MM.1S (cell line): Measurements from ENCODE around the gene NR5A2.

Experiments used
- DNase-seq: peaks from one replicate; pipeline ENCODE4 v3.0.0-alpha.2; 2015
- H2AFZ ChIP-seq: fragments of 300-600 bp; sonication (generic); 2 replicates; pipeline ENCODE4 v1.6.0; 2016; ENCODE audit warnings: antibody characterized with exemption, low read length
- H3F3A ChIP-seq: fragments of 300-600 bp; sonication (generic); 2 replicates; pipeline ENCODE4 v1.6.1; 2016; ENCODE audit warnings: mild to moderate bottlenecking, antibody characterized with exemption, low read length, moderate library complexity, mixed read lengths; ENCODE audit not compliant: insufficient read depth
- H3K27ac ChIP-seq: fragments of 300-600 bp; sonication (generic); 2 replicates; pipeline ENCODE4 v1.5.1; 2016; ENCODE audit warnings: mild to moderate bottlenecking, low read length
- H3K27me3 ChIP-seq: fragments of 300-600 bp; sonication (generic); replicated peaks from 2 replicates; pipeline ENCODE4 v1.6.0; 2016; ENCODE audit warnings: low read length; ENCODE audit not compliant: insufficient read depth
- H3K36me3 ChIP-seq: fragments of 300-600 bp; sonication (generic); replicated peaks from 2 replicates; pipeline ENCODE4 v1.6.1; 2016; ENCODE audit warnings: mild to moderate bottlenecking, low read length, mixed read lengths; ENCODE audit not compliant: insufficient read depth
- H3K4me1 ChIP-seq: fragments of 300-600 bp; sonication (generic); 2 replicates; pipeline ENCODE4 v1.6.1; 2016; ENCODE audit warnings: low read length, mixed read lengths
- H3K4me2 ChIP-seq: fragments of 300-600 bp; sonication (generic); 2 replicates; pipeline ENCODE4 v1.6.0; 2016; ENCODE audit warnings: low read depth, low read length
- H3K4me3 ChIP-seq: fragments of 300-600 bp; sonication (generic); 2 replicates; pipeline ENCODE4 v1.5.1; 2016; ENCODE audit warnings: low read length, mixed read lengths
- H3K79me2 ChIP-seq: fragments of 300-600 bp; sonication (generic); 2 replicates; pipeline ENCODE4 v1.6.1; 2016; ENCODE audit warnings: mixed run types, low read length, mixed read lengths
- H3K9ac ChIP-seq: fragments of 300-600 bp; sonication (generic); 2 replicates; pipeline ENCODE4 v1.6.1; 2016; ENCODE audit warnings: low read length, mixed read lengths
- H3K9me2 ChIP-seq: fragments of 300-600 bp; sonication (generic); replicated peaks from 2 replicates; pipeline ENCODE4 v1.6.1; 2016; ENCODE audit warnings: mild to moderate bottlenecking, low read length, mixed read lengths; ENCODE audit not compliant: insufficient read depth
- H3K9me3 ChIP-seq: fragments of 300-600 bp; sonication (generic); replicated peaks from 2 replicates; pipeline ENCODE4 v1.6.1; 2016; ENCODE audit warnings: mild to moderate bottlenecking, low read length, mixed read lengths; ENCODE audit not compliant: insufficient read depth
- H4K20me1 ChIP-seq: fragments of 300-600 bp; sonication (generic); 2 replicates; pipeline ENCODE4 v1.6.1; 2016; ENCODE audit warnings: mild to moderate bottlenecking, low read length, moderate library complexity, mixed read lengths; ENCODE audit not compliant: insufficient read depth
- CTCF ChIP-seq: fragments of 300-600 bp; sonication (generic); IDR thresholded peaks from 2 replicates; pipeline ENCODE4 v1.5.1; 2016; ENCODE audit warnings: antibody characterized with exemption, low read length, mixed read lengths
- EZH2 ChIP-seq: fragments of 300-600 bp; sonication (generic); optimal IDR thresholded peaks from 2 replicates; pipeline ENCODE3; 2017; ENCODE audit warnings: low read depth, mild to moderate bottlenecking, antibody characterized with exemption, low read length, mixed read lengths
- EZH2phosphoT487 ChIP-seq: fragments of 300-600 bp; sonication (generic); IDR thresholded peaks from 2 replicates; pipeline ENCODE4 v1.6.1; 2018; ENCODE audit warnings: antibody characterized with exemption, low read length

The NR5A2 gene

GRCh38 chr1:200081151-200081968 is 53.9 kb downstream of the NR5A2 start:
- Histone ChIP-seq H4K20me1 (no peaks in the 10 kb centered on the region), H3K4me1 (no peaks in the 10 kb centered on the region), H3K79me2 (no peaks in the 10 kb centered on the region), H3K4me2 (no peak overlapping the region), H3K27me3 (no peaks in the 10 kb centered on the region), H3F3A (no peaks in the 10 kb centered on the region), H2AFZ (no peak overlapping the region), H3K9ac (no peak overlapping the region), H3K4me3 (no peak overlapping the region), H3K36me3 (no peaks in the 10 kb centered on the region), H3K27ac (no peak overlapping the region), H3K9me3 (no peaks in the 10 kb centered on the region), H3K9me2 (no peaks in the 10 kb centered on the region)
- TF ChIP-seq CTCF, result no peak
- no peak for TF ChIP-seq EZH2phosphoT487
- TF ChIP-seq EZH2, result no peak
- DNase-seq, result no peak

GRCh38 chr1:200081969-200082245 is 54.4 kb downstream of the NR5A2 start:
- no peaks in the 10 kb centered on the region for H4K20me1 ChIP-seq
- H2AFZ ChIP-seq, result no peak overlapping the region
- no peak for TF ChIP-seq EZH2phosphoT487
- TF ChIP-seq EZH2, result no peak
- no peak for TF ChIP-seq CTCF
- H3K4me2 ChIP-seq, result no peak overlapping the region
- no peak for DNase-seq
- H3K9me3 ChIP-seq, result no peaks in the 10 kb centered on the region
- H3K9ac ChIP-seq, result no peak overlapping the region
- no peaks in the 10 kb centered on the region for H3K9me2 ChIP-seq
- no peaks in the 10 kb centered on the region for H3K4me1 ChIP-seq
- H3K79me2 ChIP-seq, result no peaks in the 10 kb centered on the region
- no peak overlapping the region for H3K27ac ChIP-seq
- H3K27me3 ChIP-seq, result no peaks in the 10 kb centered on the region
- no peak overlapping the region for H3K4me3 ChIP-seq
- no peaks in the 10 kb centered on the region for H3K36me3 ChIP-seq
- H3F3A ChIP-seq, result no peaks in the 10 kb centered on the region

GRCh38 chr1:200082329-200082728 is 54.8 kb downstream of the NR5A2 start:
- H3K27ac ChIP-seq, result no peak overlapping the region
- no peaks in the 10 kb centered on the region for H3K36me3 ChIP-seq
- no peaks in the 10 kb centered on the region for H3K79me2 ChIP-seq
- H3K27me3 ChIP-seq, result no peaks in the 10 kb centered on the region
- no peaks in the 10 kb centered on the region for H3K9me2 ChIP-seq
- no peak for DNase-seq
- H3F3A ChIP-seq, result no peaks in the 10 kb centered on the region
- no peaks in the 10 kb centered on the region for H3K4me1 ChIP-seq
- TF ChIP-seq CTCF, result no peak
- H3K9me3 ChIP-seq, result no peaks in the 10 kb centered on the region
- H3K4me3 ChIP-seq, result no peak overlapping the region
- no peak overlapping the region for H3K9ac ChIP-seq
- no peak overlapping the region for H3K4me2 ChIP-seq
- H2AFZ ChIP-seq, result no peak overlapping the region
- no peaks in the 10 kb centered on the region for H4K20me1 ChIP-seq
